Measurements from ENCODE around the gene ACACA.

GRCh38 chr17:37391146-37391545 is 15.5 kb downstream of the ACACA start:
- TF ChIP-seq POLR2A (IDR thresholded peaks at IDR 0.05): no peak
- no peak for TF ChIP-seq CTCF (IDR thresholded peaks at IDR 0.05)
- TF ChIP-seq EP300 (IDR thresholded peaks at IDR 0.05): no peak
